GM23338 (cell line): Measurements from ENCODE around the gene PHACTR1. TPM values are rescaled to one million over a fixed set of nuclear protein-coding genes. Genes with fewer than 3 reads are reported as not detected.

Experiments used
- ATAC-seq: fragments of 200-7000 bp; cut with Tn5 transposase; 3 replicates; pipeline ENCODE4 v1.9.1; 2020
- DNase-seq: peaks from one replicate; pipeline ENCODE4 v3.0.0-alpha.2; 2015; ENCODE audit warnings: low spot score
- H2AFZ ChIP-seq: fragments of 200-600 bp; sonication (generic); 2 replicates; pipeline ENCODE4 v1.8.0; 2016; ENCODE audit warnings: antibody characterized with exemption, mild to moderate bottlenecking, moderate library complexity
- H3F3A ChIP-seq: fragments of 200-600 bp; sonication (generic); replicated peaks from 2 replicates; pipeline ENCODE4 v1.8.0; 2017; ENCODE audit warnings: antibody characterized with exemption, mixed run types, low read depth
- H3K27ac ChIP-seq: fragments of 200-600 bp; sonication (generic); 2 replicates; pipeline ENCODE4 v1.6.1; 2016; ENCODE audit warnings: low read depth
- H3K27me3 ChIP-seq: fragments of 200-600 bp; sonication (generic); 2 replicates; pipeline ENCODE4 v1.8.0; 2016; ENCODE audit warnings: mild to moderate bottlenecking, mixed run types, moderate library complexity; ENCODE audit not compliant: insufficient read depth
- H3K36me3 ChIP-seq: fragments of 200-600 bp; sonication (generic); 2 replicates; pipeline ENCODE4 v1.8.0; 2016; ENCODE audit warnings: mild to moderate bottlenecking; ENCODE audit not compliant: insufficient read depth
- H3K4me1 ChIP-seq: fragments of 200-600 bp; sonication (generic); 2 replicates; pipeline ENCODE4 v1.8.0; 2016; ENCODE audit warnings: mild to moderate bottlenecking, moderate library complexity; ENCODE audit not compliant: insufficient read depth
- H3K4me2 ChIP-seq: fragments of 200-600 bp; sonication (generic); 2 replicates; pipeline ENCODE4 v1.7.1; 2017; ENCODE audit warnings: mixed run types
- H3K4me3 ChIP-seq: fragments of 200-600 bp; sonication (generic); 2 replicates; pipeline ENCODE4 v1.6.1; 2016; ENCODE audit warnings: mixed run types
- H3K79me2 ChIP-seq: fragments of 200-600 bp; sonication (generic); replicated peaks from 2 replicates; pipeline ENCODE4 v1.8.0; 2017; ENCODE audit warnings: mild to moderate bottlenecking; ENCODE audit not compliant: insufficient read depth
- H3K9me2 ChIP-seq: fragments of 200-600 bp; sonication (generic); 2 replicates; pipeline ENCODE4 v1.8.0; 2017; ENCODE audit not compliant: insufficient read depth
- H4K20me1 ChIP-seq: fragments of 200-600 bp; sonication (generic); replicated peaks from 2 replicates; pipeline ENCODE4 v1.8.0; 2017; ENCODE audit warnings: mild to moderate bottlenecking; ENCODE audit not compliant: insufficient read depth
- H3K27ac Mint-ChIP-seq: 2 replicates; pipeline ENCODE4 v1.8.0; 2020; ENCODE audit warnings: inconsistent platforms, mild to moderate bottlenecking, moderate library complexity, mixed read lengths
- H3K27me3 Mint-ChIP-seq: 3 replicates; pipeline ENCODE4 v1.8.0; 2022; ENCODE audit warnings: low read depth, mild to moderate bottlenecking, moderate library complexity, mixed read lengths, inconsistent platforms; ENCODE audit not compliant: insufficient read depth, poor library complexity
- H3K36me3 Mint-ChIP-seq: 3 replicates; pipeline ENCODE4 v1.8.0; 2021; ENCODE audit warnings: low read depth, mild to moderate bottlenecking, inconsistent platforms, moderate library complexity, mixed read lengths
- H3K4me1 Mint-ChIP-seq: 3 replicates; pipeline ENCODE4 v1.8.0; 2020; ENCODE audit warnings: mild to moderate bottlenecking, inconsistent platforms, mixed read lengths
- H3K4me3 Mint-ChIP-seq: 3 replicates; pipeline ENCODE4 v1.8.0; 2021; ENCODE audit warnings: moderate library complexity, mild to moderate bottlenecking, inconsistent platforms, mixed read lengths
- H3K9me3 Mint-ChIP-seq: 3 replicates; pipeline ENCODE4 v1.8.0; 2020; ENCODE audit warnings: moderate library complexity, mild to moderate bottlenecking, inconsistent platforms, mixed read lengths
- CREB1 ChIP-seq: fragments of 250-450 bp; sonication (Bioruptor Pico); IDR thresholded peaks from 2 replicates; pipeline ENCODE4 v1.5.0; 2020; ENCODE audit warnings: low read depth, mild to moderate bottlenecking, moderate library complexity
- CTCF ChIP-seq, 2 experiments: fragments of 200-600 bp in 1 of 2; sonication (generic) in 1 of 2; conservative IDR thresholded peaks; 2 replicates each; pipeline versions ENCODE4 v1.5.1 to v1.6.1; 2016 to 2017; ENCODE audit warnings: antibody characterized with exemption in 2 of 2, low read depth in 2 of 2, mild to moderate bottlenecking in 2 of 2, moderate library complexity in 1 of 2
- ETS1 ChIP-seq: IDR thresholded peaks from 2 replicates; pipeline ENCODE4 v1.6.1; 2016; ENCODE audit warnings: antibody characterized with exemption
- EZH2 ChIP-seq: fragments of 200-600 bp; sonication (generic); IDR thresholded peaks from one replicate; pipeline ENCODE4 v1.8.0; 2017; ENCODE audit warnings: antibody characterized with exemption, mild to moderate bottlenecking, low read depth; ENCODE audit not compliant: unreplicated experiment
- EZH2phosphoT487 ChIP-seq: fragments of 200-600 bp; sonication (generic); IDR thresholded peaks from one replicate; pipeline ENCODE4 v1.8.1; 2018; ENCODE audit warnings: antibody characterized with exemption; ENCODE audit not compliant: unreplicated experiment
- JUNB ChIP-seq: IDR thresholded peaks from one replicate; pipeline ENCODE4 v1.6.1; 2016; ENCODE audit warnings: antibody characterized with exemption; ENCODE audit not compliant: unreplicated experiment
- NANOG ChIP-seq: IDR thresholded peaks from 2 replicates; pipeline ENCODE4 v1.6.1; 2016; ENCODE audit warnings: antibody characterized with exemption, borderline replicate concordance
- POLR2AphosphoS5 ChIP-seq: IDR thresholded peaks from 2 replicates; pipeline ENCODE4 v1.6.1; 2016; ENCODE audit warnings: antibody characterized with exemption, low read depth
- REST ChIP-seq: IDR thresholded peaks from one replicate; pipeline ENCODE4 v1.6.1; 2018; ENCODE audit warnings: antibody characterized with exemption; ENCODE audit not compliant: unreplicated experiment
- STAT1 ChIP-seq: IDR thresholded peaks from one replicate; pipeline ENCODE4 v1.6.1; 2016; ENCODE audit warnings: antibody characterized with exemption; ENCODE audit not compliant: unreplicated experiment
- ZNF114 ChIP-seq: fragments of 250-450 bp; sonication (Bioruptor Pico); IDR thresholded peaks from 2 replicates; pipeline ENCODE4 v1.5.0; 2020; ENCODE audit warnings: mild to moderate bottlenecking, moderate library complexity
- ZNF331 ChIP-seq: fragments of 250-450 bp; sonication (Bioruptor Pico); IDR thresholded peaks from 2 replicates; pipeline ENCODE4 v1.5.0; 2020; ENCODE audit warnings: low read depth, mild to moderate bottlenecking, moderate library complexity
- ZNF462 ChIP-seq: fragments of 250-450 bp; sonication (Bioruptor Pico); IDR thresholded peaks from 2 replicates; pipeline ENCODE4 v1.5.0; 2020; ENCODE audit warnings: mild to moderate bottlenecking, moderate library complexity
- polyA plus RNA-seq: library from polyadenylated mRNA; unstranded; fragments of >200 nt; fragmentation: Nextera tagmentation; extraction: Ambion mirVana; gene quantifications from 2 replicates; pipeline ENCODE4 v1.2.1, GENCODE V29; 2016
- total RNA-seq: library from RNA; depleted of rRNA; stranded (reverse); fragments of >200 nt; shearing (Covaris generic); gene quantifications from 2 replicates; pipeline ENCODE4 v1.2.3, GENCODE V29; 2014

The PHACTR1 gene
- total and polyA plus RNA-seq, 2 experiments from 2014 or later = 5.9 to 19.3 TPM

GRCh38 chr6:13066050-13066449, 349.5 kb downstream of the PHACTR1 start:
- Histone ChIP-seq H3K9me2 (peaks cover 8% of the 10 kb centered on the region; the same call in 1 of the 2 replicates), H4K20me1 (no peaks in the 10 kb centered on the region), H2AFZ (no peak overlapping the region), H3K36me3 (no peaks in the 10 kb centered on the region), H3K4me3 (no peak overlapping the region), H3F3A (no peaks in the 10 kb centered on the region), H3K27me3 (no peaks in the 10 kb centered on the region), H3K27ac (no peak overlapping the region), H3K4me1 (no peaks in the 10 kb centered on the region), H3K79me2 (no peaks in the 10 kb centered on the region), H3K4me2 (no peak overlapping the region)
- H3K4me3 Mint-ChIP-seq = no peak overlapping the region
- TF ChIP-seq REST = no peak
- no peak for TF ChIP-seq EZH2
- no peak for TF ChIP-seq NANOG
- TF ChIP-seq CREB1 = no peak
- TF ChIP-seq CTCF (conservative IDR thresholded peaks at IDR 0.05; ENCODE audit: low read depth in 2 of 2) = no peak
- no peak for TF ChIP-seq ZNF331
- TF ChIP-seq ZNF462 (CRISPR knock-in tag) = no peak
- no peak for TF ChIP-seq ETS1
- no peak for TF ChIP-seq POLR2AphosphoS5
- no peak for TF ChIP-seq JUNB
- no peak for TF ChIP-seq EZH2phosphoT487
- TF ChIP-seq ZNF114 = no peak
- TF ChIP-seq STAT1 = no peak
- no peak overlapping the region for H3K27ac Mint-ChIP-seq
- no peak for DNase-seq
- ATAC-seq = no peak
- no peaks in the 10 kb centered on the region for H3K27me3 Mint-ChIP-seq
- H3K36me3 Mint-ChIP-seq = no peaks in the 10 kb centered on the region
- H3K9me3 Mint-ChIP-seq = no peaks in the 10 kb centered on the region
- H3K4me1 Mint-ChIP-seq = no peaks in the 10 kb centered on the region
